Measurements from ENCODE around the gene KRT39. TPM values are rescaled to one million over a fixed set of nuclear protein-coding genes. Genes with fewer than 3 reads are reported as not detected.
A peak's percentile ranks its signal among the peaks of the same experiment; 100 is the strongest.

Gene KRT39
- total RNA-seq, 4 donors from 2014 or later, result not detected

- Histone ChIP-seq H3K27me3 (peaks cover 0 to 2% (median 0%) of the 10 kb centered on the region in 3 donors), H3K9me3 (no peaks in the 10 kb centered on the region), H3K36me3 (no peaks in the 10 kb centered on the region), H3K4me1 (peaks cover 0 to 6% of the 10 kb centered on the region in 2 donors), H3K27ac (no peak overlapping the region), H3K4me3 (no peak overlapping the region)
- ATAC-seq (no peak), DNase-seq (no peak)
- no peak for TF ChIP-seq POLR2A (IDR thresholded peaks at IDR 0.05)
- TF ChIP-seq, protein P1, sequence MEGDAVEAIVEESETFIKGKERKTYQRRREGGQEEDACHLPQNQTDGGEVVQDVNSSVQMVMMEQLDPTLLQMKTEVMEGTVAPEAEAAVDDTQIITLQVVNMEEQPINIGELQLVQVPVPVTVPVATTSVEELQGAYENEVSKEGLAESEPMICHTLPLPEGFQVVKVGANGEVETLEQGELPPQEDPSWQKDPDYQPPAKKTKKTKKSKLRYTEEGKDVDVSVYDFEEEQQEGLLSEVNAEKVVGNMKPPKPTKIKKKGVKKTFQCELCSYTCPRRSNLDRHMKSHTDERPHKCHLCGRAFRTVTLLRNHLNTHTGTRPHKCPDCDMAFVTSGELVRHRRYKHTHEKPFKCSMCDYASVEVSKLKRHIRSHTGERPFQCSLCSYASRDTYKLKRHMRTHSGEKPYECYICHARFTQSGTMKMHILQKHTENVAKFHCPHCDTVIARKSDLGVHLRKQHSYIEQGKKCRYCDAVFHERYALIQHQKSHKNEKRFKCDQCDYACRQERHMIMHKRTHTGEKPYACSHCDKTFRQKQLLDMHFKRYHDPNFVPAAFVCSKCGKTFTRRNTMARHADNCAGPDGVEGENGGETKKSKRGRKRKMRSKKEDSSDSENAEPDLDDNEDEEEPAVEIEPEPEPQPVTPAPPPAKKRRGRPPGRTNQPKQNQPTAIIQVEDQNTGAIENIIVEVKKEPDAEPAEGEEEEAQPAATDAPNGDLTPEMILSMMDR (IDR thresholded peaks at IDR 0.05 in 4 of 5, conservative IDR thresholded peaks at IDR 0.05 in 1 of 5), result no peak
- intact Hi-C loops (cut with DNase I; ENCODE audit: low total_unique reads), result no loop called here
- in situ Hi-C loops (cut with MboI; ENCODE audit: low sequenced_read_pairs in 4 of 4), result no loop called here
Observed at GRCh38 chr17:40940266-40940665, 26.5 kb downstream of the KRT39 start.

- Histone ChIP-seq H3K27me3 (peaks cover 0 to 2% (median 0%) of the 10 kb centered on the region in 3 donors), H3K27ac (no peak overlapping the region), H3K36me3 (no peaks in the 10 kb centered on the region), H3K9me3 (no peaks in the 10 kb centered on the region), H3K4me3 (no peak overlapping the region), H3K4me1 (peaks cover 0 to 6% of the 10 kb centered on the region in 2 donors)
- no peak for ATAC-seq
- intact Hi-C loops (cut with DNase I; ENCODE audit: low total_unique reads), result no loop called here
- no peak for TF ChIP-seq POLR2A (IDR thresholded peaks at IDR 0.05)
- TF ChIP-seq, protein P1 (IDR thresholded peaks at IDR 0.05 in 4 of 5, conservative IDR thresholded peaks at IDR 0.05 in 1 of 5), result no peak
- DNase-seq, result no peak
- in situ Hi-C loops (cut with MboI; ENCODE audit: low sequenced_read_pairs in 4 of 4), result no loop called here
Observed at GRCh38 chr17:40938981-40939380, 27.8 kb downstream of the KRT39 start.

GRCh38 chr17:40937384-40937819 is 29.3 kb downstream of the KRT39 start, which contains the start of gene KRT23:
Gene KRT23, minus strand, starts transcription at chr17:40937646. Its CDS starts 1,043 bp downstream, at chr17:40936603.
- Histone ChIP-seq H3K36me3 (no peaks in the 10 kb centered on the region), H3K27me3 (no peaks in the 10 kb centered on the region), H3K9me3 (no peaks in the 10 kb centered on the region), H3K4me3 (peak within 1 kb of the TSS in 2 of 4 donors; percentile 4 to 13), H3K27ac (no peak within 1 kb of the TSS), H3K4me1 (peaks cover 0 to 6% of the 10 kb centered on the region in 2 donors)
- in situ Hi-C loops (cut with MboI; ENCODE audit: low sequenced_read_pairs in 4 of 4) (no loop called here), intact Hi-C loops (cut with DNase I; ENCODE audit: low total_unique reads) (no loop called here)
- TF ChIP-seq, protein P1 (IDR thresholded peaks at IDR 0.05 in 4 of 5, conservative IDR thresholded peaks at IDR 0.05 in 1 of 5), result no peak
- no peak for TF ChIP-seq POLR2A (IDR thresholded peaks at IDR 0.05)
- no peak for DNase-seq
- no peak for ATAC-seq

DNA sequence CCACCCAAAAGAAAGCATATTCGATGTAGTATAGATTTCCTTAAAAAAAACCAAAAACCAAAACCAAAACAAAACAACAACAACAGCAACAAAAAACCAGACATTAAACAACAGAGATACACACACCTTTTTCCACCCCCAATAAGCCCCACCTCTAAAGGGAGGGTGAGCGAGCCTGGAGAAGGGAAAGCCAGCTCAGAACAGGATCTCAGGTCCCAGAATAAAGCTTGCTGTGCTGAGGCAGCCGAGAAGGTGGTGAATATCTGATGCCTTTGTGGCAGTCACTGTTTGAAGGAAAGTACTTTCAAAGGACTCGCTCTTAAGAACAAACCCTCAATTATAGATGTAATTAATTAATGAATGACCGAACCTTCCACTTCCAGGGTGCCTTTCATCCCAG is 29.8 kb downstream of the KRT39 start:
- H3K27ac ChIP-seq, result no peak overlapping the region
- no peak for TF ChIP-seq POLR2A (IDR thresholded peaks at IDR 0.05)
- TF ChIP-seq, protein P1 (IDR thresholded peaks at IDR 0.05 in 4 of 5, conservative IDR thresholded peaks at IDR 0.05 in 1 of 5), result no peak
- H3K9me3 ChIP-seq, result no peaks in the 10 kb centered on the region
- no peaks in the 10 kb centered on the region for H3K27me3 ChIP-seq
- in situ Hi-C loops (cut with MboI; ENCODE audit: low sequenced_read_pairs in 4 of 4), result no loop called here
- no peaks in the 10 kb centered on the region for H3K36me3 ChIP-seq
- peak overlapping the region in 1 of 4 donors; percentile 4 for H3K4me3 ChIP-seq
- no peak for DNase-seq
- H3K4me1 ChIP-seq, result peaks cover 0 to 6% of the 10 kb centered on the region in 2 donors
- no peak for ATAC-seq
- intact Hi-C loops (cut with DNase I; ENCODE audit: low total_unique reads), result no loop called here

DNA sequence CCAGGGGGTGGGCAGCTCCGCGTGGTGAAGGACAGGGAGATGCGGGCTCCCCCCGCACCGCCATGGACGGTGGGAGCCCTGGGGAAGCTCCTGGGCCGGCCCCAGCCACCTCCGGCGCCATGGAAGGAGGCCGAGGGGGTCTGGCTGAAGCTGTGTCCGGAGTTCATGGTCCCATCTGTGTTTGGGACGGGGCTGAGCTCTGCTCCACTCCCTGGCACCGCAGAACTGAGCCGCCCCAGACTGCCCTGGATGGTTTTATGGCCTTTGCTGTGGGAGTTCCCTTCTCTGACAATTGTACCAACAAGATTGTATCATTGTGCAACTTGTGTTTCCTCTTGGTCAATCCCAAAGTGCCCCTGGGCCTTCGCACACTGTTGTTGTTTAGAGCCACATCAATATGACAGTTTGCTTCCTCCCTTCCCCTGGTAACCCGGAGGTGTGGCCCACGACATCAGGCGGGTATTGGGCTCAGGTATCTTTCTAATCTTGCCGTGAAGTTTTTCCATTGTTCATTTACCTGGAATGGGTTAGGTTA is 30.2 kb downstream of the KRT39 start:
- Histone ChIP-seq H3K4me1 (peaks cover 0 to 6% of the 10 kb centered on the region in 2 donors), H3K4me3 (no peak overlapping the region), H3K27ac (no peak overlapping the region), H3K36me3 (no peaks in the 10 kb centered on the region), H3K27me3 (no peaks in the 10 kb centered on the region), H3K9me3 (no peaks in the 10 kb centered on the region)
- in situ Hi-C loops (cut with MboI; ENCODE audit: low sequenced_read_pairs in 4 of 4) (no loop called here), intact Hi-C loops (cut with DNase I; ENCODE audit: low total_unique reads) (no loop called here)
- TF ChIP-seq, protein P1 (IDR thresholded peaks at IDR 0.05 in 4 of 5, conservative IDR thresholded peaks at IDR 0.05 in 1 of 5), result no peak
- TF ChIP-seq POLR2A (IDR thresholded peaks at IDR 0.05), result no peak
- no peak for DNase-seq
- no peak for ATAC-seq
